HepG2 (cell line): ENCODE data around the gene CCNL1. TPM values are rescaled to one million over a fixed set of nuclear protein-coding genes. Genes with fewer than 3 reads are reported as not detected.

Source experiments
- BCL3 ChIP-seq: sonication (generic); formaldehyde crosslinking; IDR thresholded peaks from 2 replicates; pipeline ENCODE4 v1.5.1; 2020; ENCODE audit warnings: mild to moderate bottlenecking, missing genetic modification reagents, moderate library complexity
- CHD4 ChIP-seq: fragments of 200-600 bp; sonication (generic); IDR thresholded peaks from 2 replicates; pipeline ENCODE4 v1.7.0; 2017; ENCODE audit warnings: mild to moderate bottlenecking, low read length, borderline replicate concordance
- CSRNP1 ChIP-seq: sonication (generic); formaldehyde crosslinking; IDR thresholded peaks from 2 replicates; pipeline ENCODE4 v1.8.1; 2023; ENCODE audit warnings: mild to moderate bottlenecking, missing genetic modification reagents
- DMTF1 ChIP-seq: sonication (generic); formaldehyde crosslinking; IDR thresholded peaks from 2 replicates; pipeline ENCODE4 v1.4.0; 2020; ENCODE audit warnings: mild to moderate bottlenecking, missing genetic modification reagents
- ELK4 ChIP-seq: sonication (generic); formaldehyde crosslinking; IDR thresholded peaks from 2 replicates; pipeline ENCODE4 v1.9.0; 2021; ENCODE audit warnings: missing genetic modification reagents, borderline replicate concordance
- HDAC2 ChIP-seq: sonication (generic); formaldehyde crosslinking; IDR thresholded peaks from 2 replicates; pipeline ENCODE4 v1.4.0; 2020; ENCODE audit warnings: missing genetic modification reagents
- KDM5B ChIP-seq: sonication (generic); formaldehyde crosslinking; IDR thresholded peaks from 2 replicates; pipeline ENCODE4 v1.4.0; 2020; ENCODE audit warnings: missing genetic modification reagents, mild to moderate bottlenecking, borderline replicate concordance
- KLF16 ChIP-seq, 2 experiments: sonication (generic) in 1 of 2; formaldehyde crosslinking in 1 of 2; IDR thresholded peaks; 2 replicates each; pipeline versions ENCODE4 v1.6.1 to v1.8.0; 2016 to 2023; ENCODE audit warnings: missing genetic modification reagents in 2 of 2, missing compliant biosample characterization in 1 of 2
- TCF12 ChIP-seq, 2 experiments: fragments of 450-650 bp in 1 of 2; sonication (generic) in 1 of 2; formaldehyde crosslinking in 1 of 2; IDR thresholded peaks; 2 replicates each; pipeline versions ENCODE4 v1.6.1 to v1.8.0; 2017 to 2022; ENCODE audit warnings: antibody characterized with exemption in 1 of 2, mild to moderate bottlenecking in 1 of 2, missing genetic modification reagents in 1 of 2, moderate library complexity in 1 of 2
- ZNF687 ChIP-seq: sonication (generic); formaldehyde crosslinking; IDR thresholded peaks from 2 replicates; pipeline ENCODE4 v1.5.1; 2020; ENCODE audit warnings: mild to moderate bottlenecking, missing genetic modification reagents, moderate library complexity
- ZNF703 ChIP-seq: sonication (generic); formaldehyde crosslinking; IDR thresholded peaks from 2 replicates; pipeline ENCODE4 v1.5.1; 2020; ENCODE audit warnings: missing genetic modification reagents, mild to moderate bottlenecking, moderate library complexity, borderline replicate concordance
- ZNF770 ChIP-seq: sonication (generic); formaldehyde crosslinking; IDR thresholded peaks from 2 replicates; pipeline ENCODE4 v1.5.0; 2020; ENCODE audit warnings: mild to moderate bottlenecking, missing genetic modification reagents
- ZSCAN31 ChIP-seq: sonication (generic); formaldehyde crosslinking; IDR thresholded peaks from 2 replicates; pipeline ENCODE4 v1.5.0; 2020; ENCODE audit warnings: low read depth, mild to moderate bottlenecking, missing genetic modification reagents
- polyA plus RNA-seq, 8 experiments: library from polyadenylated mRNA; depleted of rRNA in 3 of 8; stranded (reverse) in 7 of 8; unstranded in 1 of 8; fragments of >200 nt; fragmentation: Illumina TruSeq in 4 of 8; extraction: Trizol in 4 of 8; gene quantifications; 2 replicates each; pipeline versions ENCODE4 v1.2.1 to v1.2.3, GENCODE V29; 2011 to 2016; ENCODE audit warnings: low read depth in 4 of 8, missing spikeins in 1 of 8, mixed read lengths in 1 of 8; ENCODE audit not compliant: insufficient read depth in 1 of 8
- total RNA-seq, 5 experiments: library from RNA; depleted of rRNA; stranded (reverse); fragments of >200 nt; fragmentation: Illumina TruSeq; extraction: Trizol; gene quantifications; 2 replicates each; pipeline ENCODE4 v1.2.3, GENCODE V29; 2016; ENCODE audit warnings: low read depth in 1 of 5

Gene CCNL1
- total and polyA plus RNA-seq, 2 of the 13 experiments (the other 11 are each of a cell fraction or from before 2014, with no cell fraction given) = 151 to 303 TPM

GRCh38 chr3:157136647-157137387, 23.1 kb downstream of the CCNL1 start (continued):
- no peak for TF ChIP-seq TCF12 (IDR thresholded peaks at IDR 0.05)
- TF ChIP-seq TCF12 (CRISPR knock-in tag; IDR thresholded peaks at IDR 0.05) = no peak
- TF ChIP-seq ELK4 (CRISPR knock-in tag) = no peak
- TF ChIP-seq CSRNP1 = no peak
- peak; percentile 74 for TF ChIP-seq ZNF687 (CRISPR knock-in tag)
- peak; percentile 51; the same call in 1 of the 2 replicates for TF ChIP-seq HDAC2
- TF ChIP-seq CHD4 = 0 out of 2 replicates have a peak, but pooled peaks have one; percentile 59
- TF ChIP-seq BCL3 = no peak; the same call in 1 of the 2 replicates
- peak; percentile 28; the same call in 1 of the 2 replicates for TF ChIP-seq ZNF770 (CRISPR knock-in tag)
- no peak for TF ChIP-seq DMTF1
- no peak; the same call in 1 of the 2 replicates for TF ChIP-seq KDM5B
- TF ChIP-seq KLF16 (CRISPR knock-in tag; IDR thresholded peaks at IDR 0.05) = peak in 1 of 2 experiments; percentile 53; a peak in 2 of 4 replicates
- peak; percentile 79 for TF ChIP-seq ZSCAN31 (CRISPR knock-in tag)
- no peak for TF ChIP-seq ZNF703
